Epithelial cell of proximal tubule (primary cell): ENCODE measurements around the gene PAPSS2. TPM values are rescaled to one million over a fixed set of nuclear protein-coding genes. Genes with fewer than 3 reads are reported as not detected.
"Not testable (repeated sequence)": the region's sequence is repeated elsewhere in the genome, so short reads cannot be mapped to it uniquely, and the experiment has no call there.

Experiments
- DNase-seq: peaks from one replicate; pipeline ENCODE4 v3.0.0-alpha.2; 2011; ENCODE audit warnings: low read depth
- H3K4me3 ChIP-seq: 2 replicates; pipeline ENCODE4 v1.5.1; 2011; ENCODE audit warnings: low read depth, mild to moderate bottlenecking, low read length
- total RNA-seq: library from RNA; depleted of rRNA; stranded (reverse); fragments of >200 nt; gene quantifications from 2 replicates; pipeline ENCODE4 v1.2.3, GENCODE V29; 2015
- TF ChIP-seq, protein P1 (sequence below): conservative IDR thresholded peaks from 2 replicates; pipeline ENCODE4 v1.5.1; 2012; ENCODE audit warnings: low read depth, mild to moderate bottlenecking, low read length

Gene PAPSS2
- total RNA-seq, 1 donor from 2014 or later: 15.6 TPM

GRCh38 chr10:87619705-87620104, 40.0 kb upstream of the PAPSS2 start:
- H3K4me3 ChIP-seq: no peak overlapping the region
- DNase-seq: no peak
- TF ChIP-seq, protein P1, sequence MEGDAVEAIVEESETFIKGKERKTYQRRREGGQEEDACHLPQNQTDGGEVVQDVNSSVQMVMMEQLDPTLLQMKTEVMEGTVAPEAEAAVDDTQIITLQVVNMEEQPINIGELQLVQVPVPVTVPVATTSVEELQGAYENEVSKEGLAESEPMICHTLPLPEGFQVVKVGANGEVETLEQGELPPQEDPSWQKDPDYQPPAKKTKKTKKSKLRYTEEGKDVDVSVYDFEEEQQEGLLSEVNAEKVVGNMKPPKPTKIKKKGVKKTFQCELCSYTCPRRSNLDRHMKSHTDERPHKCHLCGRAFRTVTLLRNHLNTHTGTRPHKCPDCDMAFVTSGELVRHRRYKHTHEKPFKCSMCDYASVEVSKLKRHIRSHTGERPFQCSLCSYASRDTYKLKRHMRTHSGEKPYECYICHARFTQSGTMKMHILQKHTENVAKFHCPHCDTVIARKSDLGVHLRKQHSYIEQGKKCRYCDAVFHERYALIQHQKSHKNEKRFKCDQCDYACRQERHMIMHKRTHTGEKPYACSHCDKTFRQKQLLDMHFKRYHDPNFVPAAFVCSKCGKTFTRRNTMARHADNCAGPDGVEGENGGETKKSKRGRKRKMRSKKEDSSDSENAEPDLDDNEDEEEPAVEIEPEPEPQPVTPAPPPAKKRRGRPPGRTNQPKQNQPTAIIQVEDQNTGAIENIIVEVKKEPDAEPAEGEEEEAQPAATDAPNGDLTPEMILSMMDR: no peak

GRCh38 chr10:87621440-87621839, 38.2 kb upstream of the PAPSS2 start:
- not testable (repeated sequence) for DNase-seq, H3K4me3 ChIP-seq

GRCh38 chr10:87622314-87623004, 37.2 kb upstream of the PAPSS2 start:
- TF ChIP-seq, protein P1: peak; percentile 9
- H3K4me3 ChIP-seq: no peak overlapping the region
- DNase-seq: no peak

- no peak overlapping the region for H3K4me3 ChIP-seq
- no peak for DNase-seq
- TF ChIP-seq, protein P1: no peak
These were observed 36.5 kb upstream of the PAPSS2 start for GRCh38 chr10:87623191-87623590.

DNA sequence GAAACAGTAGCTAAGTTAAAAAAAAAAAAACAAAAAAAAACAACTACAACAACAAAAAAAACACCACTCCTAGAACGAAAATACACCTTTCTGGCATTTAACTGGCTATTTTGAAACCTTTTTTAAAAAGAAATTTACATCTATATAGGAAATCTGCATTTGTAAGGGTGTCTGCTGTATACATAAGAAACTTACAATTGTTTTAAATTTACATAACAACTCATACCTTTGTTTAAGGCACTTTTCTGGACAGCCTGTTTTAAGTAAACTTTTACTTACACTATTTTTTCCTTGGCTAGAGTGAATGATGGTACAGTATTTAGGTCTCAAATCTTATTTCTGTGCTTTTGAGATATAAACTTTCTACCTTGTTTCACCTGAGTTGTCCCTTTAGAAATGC, 34.0 kb upstream of the PAPSS2 start:
- no peak for DNase-seq
- no peak overlapping the region for H3K4me3 ChIP-seq
- TF ChIP-seq, protein P1: no peak

GRCh38 chr10:87626422-87626892, 33.2 kb upstream of the PAPSS2 start:
- H3K4me3 ChIP-seq: no peak overlapping the region

GRCh38 chr10:87630171-87630570, 29.5 kb upstream of the PAPSS2 start:
- DNase-seq: no peak
- TF ChIP-seq, protein P1: no peak
- no peak overlapping the region for H3K4me3 ChIP-seq

More at GRCh38 chr10:87626422-87626892, 33.2 kb upstream of the PAPSS2 start:
- no peak for DNase-seq
- TF ChIP-seq, protein P1: no peak
